ENCODE results near the gene ARHGAP23.
"Not testable (repeated sequence)": the region's sequence is repeated elsewhere in the genome, so short reads cannot be mapped to it uniquely, and the experiment has no call there.

Gene ARHGAP23

GRCh38 chr17:38507921-38508569 lies 79.8 kb downstream of the ARHGAP23 start:
- H3K4me3 ChIP-seq (ENCODE audit: low read length): no peak overlapping the region
- DNase-seq (ENCODE audit: low read depth, low spot score): no peak

GRCh38 chr17:38508570-38508950 lies 80.3 kb downstream of the ARHGAP23 start:
- no peak overlapping the region for H3K4me3 ChIP-seq (ENCODE audit: low read length)
- DNase-seq (ENCODE audit: low read depth, low spot score): no peak

- peak; percentile 83 for DNase-seq (ENCODE audit: low read depth, low spot score)
- H3K4me3 ChIP-seq (ENCODE audit: low read length): peak overlapping the region; percentile 27; the same call in 1 of the 2 replicates
Observed at GRCh38 chr17:38508954-38509771, 80.9 kb downstream of the ARHGAP23 start.

- no peak for DNase-seq (ENCODE audit: low read depth, low spot score)
- H3K4me3 ChIP-seq (ENCODE audit: low read length): peak overlapping the region; percentile 27; the same call in 1 of the 2 replicates
Observed at GRCh38 chr17:38509772-38510420, 81.6 kb downstream of the ARHGAP23 start.

- no peak overlapping the region for H3K4me3 ChIP-seq (ENCODE audit: low read length)
- DNase-seq (ENCODE audit: low read depth, low spot score): no peak
Observed at GRCh38 chr17:38510421-38511149, 82.3 kb downstream of the ARHGAP23 start.

- H3K4me3 ChIP-seq (ENCODE audit: low read length): no peak overlapping the region
- DNase-seq (ENCODE audit: low read depth, low spot score): no peak
Observed at GRCh38 chr17:38511150-38512108, 83.2 kb downstream of the ARHGAP23 start.

- DNase-seq (ENCODE audit: low read depth, low spot score): no peak
- no peak overlapping the region for H3K4me3 ChIP-seq (ENCODE audit: low read length)
Observed at GRCh38 chr17:38512473-38513058, 84.3 kb downstream of the ARHGAP23 start.

- DNase-seq (ENCODE audit: low read depth, low spot score); H3K4me3 ChIP-seq (ENCODE audit: low read length): not testable (repeated sequence)
Observed at GRCh38 chr17:38526526-38526925, 98.3 kb downstream of the ARHGAP23 start.

GRCh38 chr17:38528141-38528540 lies 99.9 kb downstream of the ARHGAP23 start:
- not testable (repeated sequence) for H3K4me3 ChIP-seq (ENCODE audit: low read length); DNase-seq (ENCODE audit: low read depth, low spot score)

GRCh38 chr17:38530856-38531255 lies 102.6 kb downstream of the ARHGAP23 start:
- DNase-seq (ENCODE audit: low read depth, low spot score); H3K4me3 ChIP-seq (ENCODE audit: low read length): not testable (repeated sequence)

- not testable (repeated sequence) for DNase-seq (ENCODE audit: low read depth, low spot score); H3K4me3 ChIP-seq (ENCODE audit: low read length)
Observed at GRCh38 chr17:38531761-38532160, 103.5 kb downstream of the ARHGAP23 start.

- DNase-seq (ENCODE audit: low read depth, low spot score): no peak
- no peak overlapping the region for H3K4me3 ChIP-seq (ENCODE audit: low read length)
Observed at GRCh38 chr17:38532451-38532850, 104.2 kb downstream of the ARHGAP23 start.

- no peak overlapping the region for H3K4me3 ChIP-seq (ENCODE audit: low read length)
- DNase-seq (ENCODE audit: low read depth, low spot score): no peak
Observed at GRCh38 chr17:38533241-38533640, 105.0 kb downstream of the ARHGAP23 start.

GRCh38 chr17:38533866-38534497 lies 105.7 kb downstream of the ARHGAP23 start:
- no peak for DNase-seq (ENCODE audit: low read depth, low spot score)
- no peak overlapping the region for H3K4me3 ChIP-seq (ENCODE audit: low read length)

- no peak for DNase-seq (ENCODE audit: low read depth, low spot score)
- no peak overlapping the region for H3K4me3 ChIP-seq (ENCODE audit: low read length)
Observed at GRCh38 chr17:38534498-38534885, 106.2 kb downstream of the ARHGAP23 start.

- DNase-seq (ENCODE audit: low read depth, low spot score): no peak
- no peak overlapping the region for H3K4me3 ChIP-seq (ENCODE audit: low read length)
Observed at GRCh38 chr17:38535886-38536285, 107.6 kb downstream of the ARHGAP23 start.

GRCh38 chr17:38536661-38537060 lies 108.4 kb downstream of the ARHGAP23 start:
- no peak for DNase-seq (ENCODE audit: low read depth, low spot score)
- H3K4me3 ChIP-seq (ENCODE audit: low read length): no peak overlapping the region

- no peak for DNase-seq (ENCODE audit: low read depth, low spot score)
- no peak overlapping the region for H3K4me3 ChIP-seq (ENCODE audit: low read length)
Observed at GRCh38 chr17:38538906-38539305, 110.6 kb downstream of the ARHGAP23 start.

Data from Jurkat, Clone E6-1 (cell line).